IPS-18c (cell line): ENCODE results near the gene PGC.
"Not testable (repeated sequence)": the region's sequence is repeated elsewhere in the genome, so short reads cannot be mapped to it uniquely, and the experiment has no call there.

Source experiments
- H3K4me3 ChIP-seq: 2 replicates; pipeline ENCODE4 v1.7.0; 2013; ENCODE audit warnings: low read depth, mild to moderate bottlenecking, low read length, moderate library complexity; ENCODE audit not compliant: insufficient read depth
- H3K9me3 ChIP-seq: one replicate; pipeline ENCODE4 v1.6.1; 2013; ENCODE audit warnings: mild to moderate bottlenecking, low read length, moderate library complexity; ENCODE audit not compliant: control insufficient read depth, insufficient read depth

PGC gene

DNA sequence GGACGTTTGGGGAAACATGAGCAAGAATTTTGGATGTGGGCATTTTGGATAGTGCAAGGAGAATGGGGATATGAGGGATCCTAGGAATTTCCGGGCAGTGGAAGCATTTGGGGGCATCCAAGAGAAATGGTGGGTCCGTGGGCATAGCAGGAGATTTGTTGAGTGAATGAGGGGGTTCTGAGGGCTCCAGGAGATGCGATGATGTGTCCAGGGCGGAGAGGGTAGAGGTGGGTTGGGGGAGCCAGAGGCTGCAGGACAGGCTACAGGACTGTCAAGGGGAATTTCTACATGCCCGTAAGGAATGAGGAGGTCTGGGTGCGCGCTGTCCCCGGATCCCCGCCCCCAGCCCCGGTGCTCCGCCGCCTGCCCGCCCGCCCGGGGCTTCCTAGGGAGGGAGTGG lies 32.1 kb upstream of the PGC start:
- H3K4me3 ChIP-seq: peak overlapping the region; percentile 74
- no peaks in the 10 kb centered on the region for H3K9me3 ChIP-seq

- Histone ChIP-seq H3K9me3 (no peaks in the 10 kb centered on the region), H3K4me3 (peak overlapping the region; percentile 74)
Measured at GRCh38 chr6:41778895-41779294, 31.7 kb upstream of the PGC start.

GRCh38 chr6:41777551-41778285 lies 30.5 kb upstream of the PGC start:
- Histone ChIP-seq H3K9me3 (no peaks in the 10 kb centered on the region), H3K4me3 (no peak overlapping the region)

DNA sequence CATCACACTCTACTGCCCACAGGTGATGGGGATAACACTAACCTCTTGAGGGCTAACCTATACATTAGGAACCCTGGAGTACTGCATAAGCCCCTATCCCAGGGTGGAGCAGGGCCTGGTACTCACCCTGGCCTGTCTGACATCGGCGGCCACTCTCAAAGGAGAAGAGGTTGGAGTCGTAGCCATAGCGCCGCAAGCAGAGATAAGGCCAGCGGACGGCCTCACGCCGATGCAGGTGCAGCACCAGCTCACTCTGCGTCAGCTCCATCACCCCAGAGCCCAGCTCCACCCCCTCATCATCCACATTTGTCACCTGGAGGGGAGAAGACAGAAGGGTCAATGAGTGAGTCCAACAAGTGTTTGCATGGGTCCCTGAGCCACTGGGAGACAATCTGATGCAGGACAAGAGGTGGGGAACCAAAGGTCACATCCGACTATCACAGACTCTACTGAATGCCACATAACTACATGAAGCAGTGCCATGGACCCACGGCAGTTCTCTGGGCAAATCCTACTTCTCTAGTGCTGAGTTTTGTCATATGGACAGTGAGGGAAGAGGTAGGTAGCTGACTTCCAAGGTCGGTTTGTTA lies 28.2 kb upstream of the PGC start:
- Histone ChIP-seq H3K9me3 (no peaks in the 10 kb centered on the region), H3K4me3 (no peak overlapping the region)

DNA sequence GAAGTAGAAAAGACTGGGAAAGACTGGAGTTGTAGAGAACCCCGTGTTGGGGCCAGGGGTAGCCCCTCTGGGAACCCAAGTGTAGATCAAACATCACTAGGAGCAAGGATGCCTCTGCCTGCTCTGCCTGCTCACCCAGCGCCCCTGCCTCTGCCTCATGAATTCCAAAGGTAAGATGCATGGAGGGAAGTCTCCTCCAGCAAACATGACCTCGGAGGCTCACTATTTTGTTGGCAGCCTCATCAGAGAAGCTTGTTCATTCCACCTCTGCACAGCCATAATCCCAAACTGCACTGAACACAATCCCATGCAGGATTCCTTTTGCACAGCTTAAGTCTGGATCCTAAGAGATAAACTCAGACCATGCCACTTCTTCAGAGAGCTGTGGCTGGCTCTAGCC lies 27.6 kb upstream of the PGC start:
- no peaks in the 10 kb centered on the region for H3K9me3 ChIP-seq
- H3K4me3 ChIP-seq: no peak overlapping the region

DNA sequence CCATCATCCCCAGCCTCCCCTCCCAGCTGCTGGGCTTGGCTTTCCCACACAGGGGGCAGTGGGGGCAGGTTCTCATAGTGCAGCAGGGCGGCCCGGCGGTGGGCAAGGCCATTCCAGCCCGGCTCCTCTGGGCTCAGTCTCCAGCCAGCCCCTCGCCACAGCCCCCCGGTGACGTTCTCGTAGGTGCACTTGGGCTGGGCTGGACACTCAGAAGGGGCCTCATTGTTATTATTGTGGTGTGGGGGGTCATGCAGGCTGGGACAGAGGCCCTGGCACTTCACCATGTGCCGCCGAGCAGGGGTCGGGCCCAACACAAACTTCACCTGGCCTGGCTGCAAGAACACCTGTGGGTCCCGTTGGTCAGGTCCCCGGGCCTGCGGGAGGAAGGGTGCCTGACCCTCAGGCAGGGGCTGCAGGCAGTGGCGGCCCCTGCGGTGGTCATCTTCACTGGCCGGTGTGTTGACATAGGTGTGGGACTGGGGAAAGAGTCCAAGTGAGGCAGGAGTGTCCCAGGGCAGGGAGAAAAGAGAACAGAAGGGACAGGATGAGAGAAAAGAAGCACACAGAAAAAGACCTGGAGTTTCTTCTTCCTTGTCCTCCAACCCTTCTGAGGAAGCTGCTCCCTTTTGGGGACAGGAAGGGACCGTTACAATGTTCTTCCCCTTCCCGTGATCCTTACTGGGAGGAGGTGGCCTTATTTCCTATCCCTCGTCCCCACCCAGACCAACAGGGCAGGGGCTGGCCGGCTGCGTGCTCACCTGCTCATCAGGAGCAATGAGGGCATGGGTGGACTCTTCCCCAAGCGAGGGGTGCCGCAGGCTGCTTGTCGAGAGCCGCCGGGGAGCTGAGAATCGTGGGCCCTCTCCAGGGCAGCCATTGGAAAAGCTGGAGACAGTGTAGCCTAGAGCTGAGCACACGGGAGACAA lies 24.1 kb upstream of the PGC start:
- Histone ChIP-seq H3K4me3 (no peak overlapping the region), H3K9me3 (no peaks in the 10 kb centered on the region)

GRCh38 chr6:41770381-41771057 lies 23.3 kb upstream of the PGC start:
- Histone ChIP-seq H3K9me3 (no peaks in the 10 kb centered on the region), H3K4me3 (no peak overlapping the region)

GRCh38 chr6:41769376-41769775 lies 22.2 kb upstream of the PGC start:
- Histone ChIP-seq H3K9me3 (no peaks in the 10 kb centered on the region), H3K4me3 (no peak overlapping the region)

GRCh38 chr6:41768545-41769308 lies 21.5 kb upstream of the PGC start:
- Histone ChIP-seq H3K4me3 (no peak overlapping the region), H3K9me3 (no peaks in the 10 kb centered on the region)

- Histone ChIP-seq H3K9me3 (no peaks in the 10 kb centered on the region), H3K4me3 (no peak overlapping the region)
Measured at GRCh38 chr6:41767112-41767833, 20.1 kb upstream of the PGC start.

DNA sequence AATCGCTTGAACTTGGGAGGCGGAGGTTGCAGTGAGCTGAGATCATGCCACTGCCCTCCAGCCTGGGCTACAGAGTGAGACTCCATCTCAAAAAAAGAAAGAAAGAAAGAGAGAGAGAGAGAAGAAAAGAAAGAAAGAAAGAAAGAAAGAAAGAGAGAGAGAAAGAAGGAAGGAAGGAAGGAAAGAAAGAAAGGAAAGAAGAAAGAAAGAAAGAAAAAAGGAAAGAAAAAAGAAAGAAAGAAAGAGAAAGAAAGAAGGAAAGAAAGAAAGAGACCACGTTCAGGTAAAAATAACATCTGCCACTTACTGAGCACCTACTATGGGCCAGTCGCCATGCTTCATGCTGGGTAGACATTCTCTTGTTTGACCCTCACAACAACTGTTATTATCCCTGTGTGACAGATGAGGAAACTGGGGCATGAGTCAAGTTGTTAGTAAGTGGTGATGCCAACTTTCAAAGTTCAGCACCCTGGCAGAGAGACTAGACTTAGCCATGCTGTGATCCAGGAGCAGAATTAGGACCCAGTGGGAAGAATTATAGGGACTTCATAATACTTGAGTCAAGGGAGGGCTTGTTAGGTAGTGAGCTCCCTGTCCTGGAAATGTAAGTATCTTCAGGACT lies 19.0 kb upstream of the PGC start:
- H3K9me3 ChIP-seq, H3K4me3 ChIP-seq: not testable (repeated sequence)

- no peak overlapping the region for H3K4me3 ChIP-seq
- H3K9me3 ChIP-seq: peaks cover 2% of the 10 kb centered on the region
Measured at GRCh38 chr6:41763470-41763869, 16.3 kb upstream of the PGC start.

DNA sequence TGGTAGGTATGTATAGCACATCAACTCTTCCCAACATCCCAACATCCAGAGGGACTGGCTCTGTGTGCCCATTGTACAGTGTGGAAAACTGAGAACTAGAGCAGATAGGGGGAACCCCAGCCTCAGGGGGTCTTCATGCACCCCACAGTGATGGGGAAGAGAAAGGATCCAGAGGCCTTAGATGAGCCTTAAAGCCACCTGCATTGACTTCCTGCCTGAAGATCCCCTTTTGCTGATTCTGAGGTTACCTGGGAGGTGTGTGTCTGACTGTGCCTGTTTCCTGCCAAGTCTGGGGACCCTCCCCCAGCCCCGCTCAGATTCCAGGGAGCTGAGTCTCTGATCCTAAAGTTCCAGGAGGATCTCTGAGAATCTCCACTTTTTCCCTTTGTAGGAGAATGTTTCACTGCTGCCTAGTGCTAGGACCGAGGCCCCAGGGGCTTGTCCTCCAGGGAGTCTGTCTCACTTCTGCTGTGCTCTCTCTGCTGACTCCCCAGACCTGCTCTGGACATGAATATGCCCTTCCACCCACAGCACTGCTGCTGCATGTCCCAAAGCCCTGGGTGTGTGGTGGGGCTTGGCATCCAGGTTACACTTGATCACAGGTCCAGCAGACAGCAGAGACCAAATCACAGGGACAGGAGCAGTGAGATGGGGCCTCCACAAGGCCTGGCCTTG lies 12.8 kb upstream of the PGC start:
- Histone ChIP-seq H3K9me3 (peaks cover 2% of the 10 kb centered on the region), H3K4me3 (no peak overlapping the region)

DNA sequence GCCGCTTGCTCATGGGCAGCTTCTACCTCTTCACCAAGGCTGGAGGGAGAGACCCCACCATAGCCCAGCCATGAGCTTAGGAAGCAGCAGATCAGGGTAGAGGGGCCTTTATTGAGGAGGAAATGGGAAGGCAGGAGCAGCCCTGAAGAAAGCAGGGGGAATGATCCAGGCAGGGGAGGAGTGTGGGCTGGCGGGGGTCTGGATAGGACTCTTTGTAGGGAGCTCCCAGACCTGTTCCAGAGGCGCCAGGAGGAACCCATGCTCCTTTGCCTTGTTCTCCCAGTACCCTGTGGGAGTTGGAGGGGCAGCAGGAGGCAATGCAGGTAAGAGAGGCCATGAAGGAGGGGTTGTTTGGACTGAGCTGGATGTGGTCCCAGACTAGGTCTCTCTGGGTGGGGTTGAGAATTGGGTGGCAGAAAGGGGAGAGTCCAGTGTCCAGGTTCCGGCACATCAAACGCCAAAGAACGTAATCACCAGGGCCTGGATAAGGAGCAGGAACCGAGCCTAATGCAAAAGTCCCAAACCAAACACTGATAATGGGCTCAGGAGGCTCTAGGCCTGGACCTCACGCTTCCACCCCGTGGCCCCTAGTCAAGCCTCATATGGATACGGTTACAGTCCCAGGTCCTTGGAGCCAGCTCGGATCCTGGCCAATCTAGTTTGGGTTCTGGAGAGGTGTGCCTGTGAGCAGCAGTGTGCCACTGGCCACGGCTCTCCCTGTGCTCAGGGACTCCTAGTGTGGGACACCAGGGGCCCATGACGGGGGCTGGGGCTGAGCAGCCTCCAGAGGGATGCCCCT lies 12.1 kb upstream of the PGC start:
- Histone ChIP-seq H3K9me3 (peaks cover 2% of the 10 kb centered on the region), H3K4me3 (no peak overlapping the region)

- H3K9me3 ChIP-seq: peaks cover 2% of the 10 kb centered on the region
- H3K4me3 ChIP-seq: no peak overlapping the region
Measured at GRCh38 chr6:41758641-41759035, 11.4 kb upstream of the PGC start.
